NB4 (cell line): Measurements from ENCODE around the gene MIA2.

Experiments used
- DNase-seq: peaks from one replicate; pipeline ENCODE4 v3.0.0; 2010; ENCODE audit warnings: low read depth
- H3K4me3 ChIP-seq: one replicate; pipeline ENCODE4 v1.5.1; 2011; ENCODE audit warnings: mild to moderate bottlenecking, low read depth, low read length, moderate library complexity
- MYC ChIP-seq: IDR thresholded peaks from 2 replicates; pipeline ENCODE4 v1.6.1; 2011; ENCODE audit warnings: low read depth, low read length
- POLR2A ChIP-seq: IDR thresholded peaks from 2 replicates; pipeline ENCODE4 v1.6.1; 2011; ENCODE audit warnings: mild to moderate bottlenecking; ENCODE audit not compliant: insufficient read length; ENCODE audit errors: extremely low read depth
- TF ChIP-seq, protein P1 (sequence below): IDR thresholded peaks from one replicate; pipeline ENCODE4 v1.5.1; 2012; ENCODE audit warnings: low read depth, low read length
- TF ChIP-seq, protein P2 (sequence below): IDR thresholded peaks from 2 replicates; pipeline ENCODE4 v1.6.1; 2011; ENCODE audit warnings: low read depth, low read length

The MIA2 gene

DNA sequence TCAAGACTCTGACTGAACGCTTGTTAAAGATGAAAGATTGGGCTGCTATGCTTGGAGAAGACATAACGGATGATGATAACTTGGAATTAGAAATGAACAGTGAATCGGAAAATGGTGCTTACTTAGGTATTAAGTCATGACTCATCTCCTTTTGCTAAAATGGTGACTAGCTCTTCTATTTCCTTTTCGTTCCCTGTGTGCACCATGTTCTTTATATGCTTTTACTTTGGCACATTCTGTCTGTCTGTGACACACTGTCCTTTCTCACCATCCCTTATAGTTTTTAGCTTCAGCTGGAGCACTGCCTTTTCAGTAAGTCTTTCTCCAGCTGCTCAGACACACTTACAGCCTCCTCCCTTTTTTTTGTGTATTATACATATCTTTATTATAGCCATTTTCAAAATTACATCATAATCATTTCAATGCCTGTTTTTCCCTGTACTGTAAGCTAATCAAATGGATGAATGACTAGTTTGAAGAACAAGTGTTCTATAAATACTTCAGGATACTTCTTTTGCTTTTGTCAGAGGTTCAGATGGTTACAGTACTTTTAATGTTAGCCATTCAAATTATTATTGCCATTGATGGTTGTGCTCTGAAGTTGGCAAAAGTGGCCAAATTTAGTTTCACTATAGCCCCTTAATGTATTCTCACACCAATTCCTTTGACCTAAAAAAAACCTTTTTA is 68.6 kb downstream of the MIA2 start:
- TF ChIP-seq POLR2A (no peak), MYC (no peak)
- TF ChIP-seq, protein P1, sequence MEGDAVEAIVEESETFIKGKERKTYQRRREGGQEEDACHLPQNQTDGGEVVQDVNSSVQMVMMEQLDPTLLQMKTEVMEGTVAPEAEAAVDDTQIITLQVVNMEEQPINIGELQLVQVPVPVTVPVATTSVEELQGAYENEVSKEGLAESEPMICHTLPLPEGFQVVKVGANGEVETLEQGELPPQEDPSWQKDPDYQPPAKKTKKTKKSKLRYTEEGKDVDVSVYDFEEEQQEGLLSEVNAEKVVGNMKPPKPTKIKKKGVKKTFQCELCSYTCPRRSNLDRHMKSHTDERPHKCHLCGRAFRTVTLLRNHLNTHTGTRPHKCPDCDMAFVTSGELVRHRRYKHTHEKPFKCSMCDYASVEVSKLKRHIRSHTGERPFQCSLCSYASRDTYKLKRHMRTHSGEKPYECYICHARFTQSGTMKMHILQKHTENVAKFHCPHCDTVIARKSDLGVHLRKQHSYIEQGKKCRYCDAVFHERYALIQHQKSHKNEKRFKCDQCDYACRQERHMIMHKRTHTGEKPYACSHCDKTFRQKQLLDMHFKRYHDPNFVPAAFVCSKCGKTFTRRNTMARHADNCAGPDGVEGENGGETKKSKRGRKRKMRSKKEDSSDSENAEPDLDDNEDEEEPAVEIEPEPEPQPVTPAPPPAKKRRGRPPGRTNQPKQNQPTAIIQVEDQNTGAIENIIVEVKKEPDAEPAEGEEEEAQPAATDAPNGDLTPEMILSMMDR, result no peak
- TF ChIP-seq, protein P2, sequence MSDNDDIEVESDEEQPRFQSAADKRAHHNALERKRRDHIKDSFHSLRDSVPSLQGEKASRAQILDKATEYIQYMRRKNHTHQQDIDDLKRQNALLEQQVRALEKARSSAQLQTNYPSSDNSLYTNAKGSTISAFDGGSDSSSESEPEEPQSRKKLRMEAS, result no peak
- DNase-seq, result no peak
- no peak overlapping the region for H3K4me3 ChIP-seq

DNA sequence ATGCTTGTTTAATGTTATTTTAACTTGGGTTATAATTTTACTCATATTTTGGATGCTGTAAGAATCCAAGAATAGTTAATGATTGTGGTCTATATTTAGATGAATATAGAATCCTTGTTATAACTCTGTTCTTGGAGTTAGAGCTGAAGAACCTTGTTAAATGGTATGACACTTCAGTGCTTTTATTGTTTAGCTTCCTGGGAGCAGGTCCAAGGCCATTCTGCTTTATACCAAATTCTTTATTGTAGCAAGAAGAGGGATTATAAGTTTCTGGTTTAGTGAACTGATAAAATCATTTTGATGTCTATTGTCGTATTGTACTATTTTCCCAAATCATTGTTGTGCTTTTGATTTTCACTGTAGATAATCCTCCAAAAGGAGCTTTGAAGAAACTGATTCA is 69.4 kb downstream of the MIA2 start:
- no peak for DNase-seq
- no peak for TF ChIP-seq POLR2A
- TF ChIP-seq, protein P1, result no peak
- TF ChIP-seq, protein P2, result no peak
- no peak for TF ChIP-seq MYC
- H3K4me3 ChIP-seq, result no peak overlapping the region

DNA sequence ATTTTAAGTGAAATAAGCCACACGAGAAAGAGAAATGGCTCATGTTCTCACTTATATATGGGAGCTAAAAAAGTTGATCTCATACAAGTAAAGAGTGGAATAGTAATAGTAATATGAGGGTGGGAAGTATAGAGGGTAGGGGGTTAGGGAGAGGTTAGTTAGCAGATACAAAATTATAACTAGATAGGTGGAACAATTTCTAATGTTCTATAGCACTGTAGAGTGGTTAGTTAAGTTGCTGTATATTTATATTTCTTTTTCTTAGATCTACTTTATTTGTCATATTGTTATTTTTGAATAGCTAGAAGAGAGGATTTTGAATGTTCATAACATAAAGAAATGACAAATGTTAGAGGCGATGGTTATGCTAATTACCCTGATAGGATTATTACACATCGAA is 74.1 kb downstream of the MIA2 start:
- no peak for DNase-seq
- no peak overlapping the region for H3K4me3 ChIP-seq
- TF ChIP-seq POLR2A (no peak), MYC (no peak)
- TF ChIP-seq, protein P2, result no peak
- TF ChIP-seq, protein P1, result no peak

DNA sequence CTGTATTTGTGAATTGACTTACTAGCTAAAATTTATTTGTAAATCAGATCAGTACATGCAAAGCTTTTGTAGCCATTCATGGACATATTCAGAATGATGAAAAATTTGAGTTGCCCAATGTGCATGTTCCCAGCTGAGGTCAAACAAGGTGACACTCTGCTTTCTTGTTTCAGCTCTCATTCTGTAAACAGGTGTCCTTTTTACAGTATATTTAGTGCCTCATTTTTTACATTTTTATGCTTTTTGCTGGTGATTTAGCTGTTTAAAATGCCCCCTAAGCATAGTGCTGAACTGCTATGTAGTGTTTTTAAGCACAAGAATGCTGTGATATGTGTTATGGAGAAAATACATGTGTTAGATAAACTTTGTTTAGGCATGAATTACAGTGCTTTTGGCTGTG is 76.3 kb downstream of the MIA2 start:
- no peak overlapping the region for H3K4me3 ChIP-seq
- TF ChIP-seq, protein P2, result no peak
- no peak for TF ChIP-seq POLR2A
- TF ChIP-seq MYC, result no peak
- TF ChIP-seq, protein P1, result no peak
- DNase-seq, result no peak

DNA sequence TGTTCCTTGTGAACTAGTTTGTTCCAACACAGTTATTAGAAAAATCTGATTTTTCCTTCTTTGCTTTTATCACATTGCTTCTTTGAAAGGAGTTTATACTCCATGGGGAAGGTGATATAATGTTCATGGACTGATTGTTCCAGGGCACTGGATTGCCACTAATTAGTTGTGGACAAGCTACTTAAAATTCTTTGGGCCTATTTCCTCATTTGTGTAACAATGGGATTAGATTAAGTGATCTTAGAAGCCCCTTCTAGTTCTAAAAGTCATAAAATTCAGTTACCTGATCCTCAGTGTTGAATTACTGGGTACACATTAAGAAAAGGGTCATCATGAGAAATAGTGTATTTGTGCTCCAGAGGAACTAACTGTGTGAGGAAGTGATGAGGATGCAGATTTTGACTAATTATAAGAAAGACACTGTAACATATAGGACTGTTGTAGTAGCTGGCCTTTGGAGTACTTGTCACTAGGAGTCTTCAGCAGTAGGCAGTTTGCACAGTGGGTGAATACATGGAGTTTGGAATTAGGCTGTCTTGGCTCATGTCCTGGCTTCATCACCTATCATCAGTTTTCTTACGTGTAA is 82.2 kb downstream of the MIA2 start:
- TF ChIP-seq, protein P2, result no peak
- DNase-seq, result no peak
- no peak overlapping the region for H3K4me3 ChIP-seq

DNA sequence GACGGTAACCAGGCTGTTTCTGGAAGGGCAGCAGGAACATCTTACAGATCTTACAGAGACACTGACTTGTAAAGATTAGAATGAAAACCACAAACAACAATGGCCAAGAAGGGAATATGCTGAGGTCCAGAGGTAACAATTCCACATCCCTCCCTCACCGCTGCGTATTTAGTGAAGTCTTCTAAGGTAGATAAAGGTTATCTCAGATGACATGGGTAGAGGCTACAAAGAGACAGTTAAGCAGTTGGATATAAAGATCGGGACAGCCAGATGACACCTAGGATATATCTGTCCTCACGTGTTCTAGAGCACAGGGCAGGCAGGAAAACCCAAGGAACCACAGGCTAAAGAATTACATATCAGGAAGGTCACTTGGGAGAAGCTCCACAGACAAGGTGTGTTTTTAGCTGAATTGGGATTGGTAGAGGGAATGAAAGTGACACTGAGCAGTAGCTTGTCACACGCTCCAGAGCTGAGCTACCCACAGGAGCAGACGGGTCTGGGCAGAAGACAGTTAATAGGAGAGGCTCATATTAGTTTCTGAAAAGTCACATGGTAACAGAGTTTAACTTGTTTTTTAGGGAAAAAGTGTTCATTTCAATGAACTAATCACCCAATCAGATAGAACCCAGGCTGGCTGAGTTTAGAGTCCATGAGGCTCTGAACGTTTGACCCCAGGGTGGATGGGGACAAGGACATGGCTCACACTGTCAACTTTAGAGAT is 83.3 kb downstream of the MIA2 start:
- no peak overlapping the region for H3K4me3 ChIP-seq
- TF ChIP-seq, protein P1, result no peak
- TF ChIP-seq, protein P2, result no peak
- TF ChIP-seq POLR2A, result no peak
- DNase-seq, result no peak
